ENCODE data around the gene KIAA2012.

KIAA2012 gene

DNA sequence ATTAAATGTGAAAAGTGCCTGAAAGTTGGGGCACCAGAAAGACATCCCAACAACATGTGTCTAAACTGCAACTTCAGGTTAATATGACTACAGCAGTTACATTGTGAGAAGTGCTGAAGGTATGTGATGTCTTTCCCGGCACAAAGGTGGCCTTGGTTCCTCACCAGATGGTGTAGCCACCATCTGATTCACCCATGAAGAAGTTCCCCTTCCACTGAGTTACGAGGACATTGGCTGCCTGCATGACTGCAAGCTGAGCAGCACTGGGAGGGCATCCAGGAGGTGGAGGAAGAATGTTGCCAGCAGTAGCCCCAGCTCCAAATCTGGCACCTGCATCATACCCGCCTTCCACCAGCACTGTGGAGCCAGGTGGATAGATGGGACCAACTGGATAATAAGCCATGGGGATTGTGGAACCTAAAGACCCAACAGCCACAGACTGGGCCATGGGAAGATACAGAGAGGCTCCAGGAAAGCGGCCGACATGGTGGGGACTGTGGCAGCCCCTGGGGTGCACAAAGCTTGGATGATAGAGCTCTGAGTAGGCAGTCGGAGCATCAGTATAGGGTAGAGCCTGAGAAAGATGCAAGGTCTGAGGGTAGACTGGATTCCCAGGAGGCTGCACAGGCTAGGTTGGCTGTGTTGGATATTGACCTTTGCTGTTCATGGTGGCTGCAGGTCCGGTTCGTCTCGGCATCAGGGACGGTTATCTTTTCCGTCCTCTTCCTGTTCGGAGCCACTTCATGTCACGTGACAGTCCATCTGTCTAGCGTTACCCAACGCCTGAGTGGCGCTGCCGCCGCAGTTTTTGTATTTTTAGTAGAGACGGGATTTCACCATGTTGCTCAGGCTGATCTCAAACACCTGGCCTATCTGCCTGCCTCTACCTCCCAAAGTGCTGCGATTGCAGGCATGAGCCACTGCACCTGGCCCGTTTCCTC, 128.4 kb downstream of the KIAA2012 start:
- TF ChIP-seq, protein P1, sequence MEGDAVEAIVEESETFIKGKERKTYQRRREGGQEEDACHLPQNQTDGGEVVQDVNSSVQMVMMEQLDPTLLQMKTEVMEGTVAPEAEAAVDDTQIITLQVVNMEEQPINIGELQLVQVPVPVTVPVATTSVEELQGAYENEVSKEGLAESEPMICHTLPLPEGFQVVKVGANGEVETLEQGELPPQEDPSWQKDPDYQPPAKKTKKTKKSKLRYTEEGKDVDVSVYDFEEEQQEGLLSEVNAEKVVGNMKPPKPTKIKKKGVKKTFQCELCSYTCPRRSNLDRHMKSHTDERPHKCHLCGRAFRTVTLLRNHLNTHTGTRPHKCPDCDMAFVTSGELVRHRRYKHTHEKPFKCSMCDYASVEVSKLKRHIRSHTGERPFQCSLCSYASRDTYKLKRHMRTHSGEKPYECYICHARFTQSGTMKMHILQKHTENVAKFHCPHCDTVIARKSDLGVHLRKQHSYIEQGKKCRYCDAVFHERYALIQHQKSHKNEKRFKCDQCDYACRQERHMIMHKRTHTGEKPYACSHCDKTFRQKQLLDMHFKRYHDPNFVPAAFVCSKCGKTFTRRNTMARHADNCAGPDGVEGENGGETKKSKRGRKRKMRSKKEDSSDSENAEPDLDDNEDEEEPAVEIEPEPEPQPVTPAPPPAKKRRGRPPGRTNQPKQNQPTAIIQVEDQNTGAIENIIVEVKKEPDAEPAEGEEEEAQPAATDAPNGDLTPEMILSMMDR (conservative IDR thresholded peaks at IDR 0.05; ENCODE audit: control insufficient read depth, insufficient read depth, low read depth, low read length), result no peak
- DNase-seq (ENCODE audit: low read depth), result no peak
- H3K4me3 ChIP-seq (ENCODE audit: control insufficient read depth, low read depth, low read length), result no peak overlapping the region

DNA sequence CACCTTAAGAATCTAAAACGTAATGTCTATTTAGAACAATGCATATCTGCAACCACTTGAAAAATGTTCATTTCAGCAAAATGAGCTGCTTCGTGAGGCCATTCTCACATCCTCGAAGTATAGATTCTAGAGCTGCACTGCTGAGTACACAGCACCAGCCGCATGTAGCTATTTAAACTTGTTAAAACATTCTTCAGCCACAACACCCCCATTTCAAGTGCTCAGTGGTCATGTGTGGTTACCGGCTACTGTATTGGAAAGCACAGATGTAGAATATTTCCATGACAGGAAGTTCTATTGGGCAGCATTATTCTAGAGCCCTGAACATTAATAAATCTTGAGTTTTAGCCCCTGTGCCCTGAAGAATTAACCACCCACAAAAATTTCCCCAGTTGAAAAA, 130.3 kb downstream of the KIAA2012 start:
- no peak for DNase-seq (ENCODE audit: low read depth)
- TF ChIP-seq, protein P1 (conservative IDR thresholded peaks at IDR 0.05; ENCODE audit: control insufficient read depth, insufficient read depth, low read depth, low read length), result no peak
- no peak overlapping the region for H3K4me3 ChIP-seq (ENCODE audit: control insufficient read depth, low read depth, low read length)

DNA sequence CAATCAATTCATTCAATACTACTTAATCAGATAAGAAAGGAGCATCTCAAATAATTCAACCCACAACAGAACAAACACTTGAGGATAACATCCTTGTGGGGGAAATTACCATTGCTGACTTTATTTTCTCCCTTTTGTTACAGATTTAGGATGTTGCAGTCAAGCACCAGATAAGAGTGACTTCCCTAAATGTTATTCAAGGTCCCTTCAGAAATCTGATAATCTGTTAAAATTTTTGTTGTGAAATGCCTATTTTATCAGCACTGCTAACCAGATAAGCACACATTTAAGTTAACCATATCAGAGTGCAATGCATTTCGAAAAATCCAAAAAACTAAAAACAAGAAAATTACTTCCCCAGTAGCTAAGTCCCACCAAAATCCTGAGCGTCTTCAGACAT, 131.8 kb downstream of the KIAA2012 start:
- no peak for DNase-seq (ENCODE audit: low read depth)
- TF ChIP-seq, protein P1 (conservative IDR thresholded peaks at IDR 0.05; ENCODE audit: control insufficient read depth, insufficient read depth, low read depth, low read length), result no peak
- H3K4me3 ChIP-seq (ENCODE audit: control insufficient read depth, low read depth, low read length), result no peak overlapping the region

DNA sequence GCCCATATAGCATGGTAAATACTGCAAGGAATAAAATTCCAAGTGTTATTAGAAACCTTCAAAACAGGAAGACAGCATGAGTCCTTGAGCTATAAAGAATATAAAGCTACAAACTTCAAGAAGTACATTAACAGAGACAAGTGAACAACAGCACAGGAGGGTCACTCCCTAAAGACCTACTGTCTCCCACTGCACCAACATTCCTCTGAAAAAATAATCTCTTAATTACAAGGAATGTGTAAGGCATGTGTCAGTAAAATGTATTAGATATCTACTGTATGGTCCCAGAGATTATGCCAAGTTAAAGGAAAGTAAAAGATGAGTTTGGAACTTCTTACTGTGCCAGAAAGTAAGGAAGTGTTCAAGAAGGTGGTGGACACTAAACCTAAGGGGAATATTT, 135.5 kb downstream of the KIAA2012 start:
- TF ChIP-seq, protein P1 (conservative IDR thresholded peaks at IDR 0.05; ENCODE audit: control insufficient read depth, insufficient read depth, low read depth, low read length), result no peak
- H3K4me3 ChIP-seq (ENCODE audit: control insufficient read depth, low read depth, low read length), result no peak overlapping the region
- DNase-seq (ENCODE audit: low read depth), result no peak

DNA sequence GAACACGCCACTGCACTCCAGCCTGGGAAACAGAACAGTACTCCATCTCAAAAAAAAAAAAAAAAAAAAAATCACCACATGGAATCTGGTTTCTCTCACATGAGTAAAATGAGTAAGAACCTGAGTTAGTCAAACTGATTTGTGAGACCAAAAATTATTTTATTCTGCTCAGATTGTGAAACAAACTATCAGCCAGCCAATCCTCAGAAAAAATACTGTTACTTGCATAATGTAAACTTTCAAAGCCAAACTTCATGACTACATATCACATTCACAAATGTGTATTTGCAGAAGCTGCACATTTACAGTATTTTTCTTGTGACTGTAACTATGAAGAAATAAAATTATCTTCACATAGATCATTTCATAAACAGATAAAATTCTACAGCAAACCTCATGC, 142.1 kb downstream of the KIAA2012 start:
- TF ChIP-seq, protein P1 (conservative IDR thresholded peaks at IDR 0.05; ENCODE audit: control insufficient read depth, insufficient read depth, low read depth, low read length), result no peak
- peak; percentile 61 for DNase-seq (ENCODE audit: low read depth)
- H3K4me3 ChIP-seq (ENCODE audit: control insufficient read depth, low read depth, low read length), result no peak overlapping the region

DNA sequence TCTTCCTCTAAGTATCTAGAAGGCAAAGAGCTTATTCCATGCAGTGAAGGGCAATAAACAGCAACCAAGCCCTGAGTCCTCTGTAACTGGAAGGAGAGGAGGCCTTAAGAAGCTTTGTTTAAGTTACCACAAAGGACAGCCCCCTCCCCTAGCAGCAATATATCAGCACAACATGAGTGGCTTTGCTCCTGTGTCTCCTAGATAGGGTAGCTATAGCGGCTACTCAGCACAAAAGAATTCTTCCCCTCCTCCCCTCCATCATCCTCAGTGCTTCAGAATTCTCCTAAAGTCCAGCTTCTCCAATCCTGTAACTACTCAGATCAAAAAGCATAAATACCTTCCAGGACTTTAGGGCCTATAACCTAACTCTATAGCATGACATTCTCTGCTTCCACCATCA, 148.8 kb downstream of the KIAA2012 start:
- H3K4me3 ChIP-seq (ENCODE audit: control insufficient read depth, low read depth, low read length), result no peak overlapping the region
- TF ChIP-seq, protein P1 (conservative IDR thresholded peaks at IDR 0.05; ENCODE audit: control insufficient read depth, insufficient read depth, low read depth, low read length), result no peak
- no peak for DNase-seq (ENCODE audit: low read depth)

All from fibroblast of mammary gland (primary cell).